RWPE2 (cell line): ENCODE data around the gene ID3.

ENCODE experiments used
- ATAC-seq: fragments of 200-7000 bp; cut with Tn5 transposase; 3 replicates; pipeline ENCODE4 v1.9.1; 2021; ENCODE audit warnings: low read depth
- DNase-seq: peaks from one replicate; pipeline ENCODE4 v3.0.0-alpha.2; 2020; ENCODE audit warnings: low spot score
- H3K27ac ChIP-seq: fragments of 450-650 bp; 2 replicates; pipeline ENCODE4 v1.5.1; 2017; ENCODE audit warnings: mild to moderate bottlenecking; ENCODE audit not compliant: poor library complexity, severe bottlenecking
- H3K27me3 ChIP-seq: fragments of 250-450 bp; sonication (Bioruptor Pico); 2 replicates; pipeline ENCODE4 v1.5.1; 2021; ENCODE audit warnings: mild to moderate bottlenecking, moderate library complexity; ENCODE audit not compliant: insufficient read depth, poor library complexity, severe bottlenecking
- H3K36me3 ChIP-seq: fragments of 250-450 bp; sonication (Bioruptor Pico); 2 replicates; pipeline ENCODE4 v1.5.1; 2020; ENCODE audit warnings: low read depth, mild to moderate bottlenecking, moderate library complexity
- H3K4me1 ChIP-seq: fragments of 250-450 bp; sonication (Bioruptor Pico); 2 replicates; pipeline ENCODE4 v1.5.1; 2021; ENCODE audit warnings: mild to moderate bottlenecking, moderate library complexity; ENCODE audit not compliant: insufficient read depth, poor library complexity, severe bottlenecking
- H3K4me3 ChIP-seq: fragments of 250-450 bp; sonication (Bioruptor Pico); 2 replicates; pipeline ENCODE4 v1.5.1; 2021; ENCODE audit warnings: mild to moderate bottlenecking, moderate library complexity; ENCODE audit not compliant: severe bottlenecking
- H3K9me3 ChIP-seq: fragments of 250-450 bp; sonication (Bioruptor Pico); 2 replicates; pipeline ENCODE4 v1.5.1; 2021; ENCODE audit warnings: mild to moderate bottlenecking, moderate library complexity; ENCODE audit not compliant: severe bottlenecking
- CTCF ChIP-seq: fragments of 450-650 bp; IDR thresholded peaks from one replicate; pipeline ENCODE4 v1.5.1; 2017; ENCODE audit warnings: mild to moderate bottlenecking, moderate library complexity; ENCODE audit not compliant: poor library complexity, severe bottlenecking

ID3 gene

GRCh38 chr1:23524163-23524562 is 35.1 kb downstream of the ID3 start:
- H3K9me3 ChIP-seq: no peaks in the 10 kb centered on the region
- no peak for TF ChIP-seq CTCF
- no peaks in the 10 kb centered on the region for H3K27me3 ChIP-seq
- no peak overlapping the region for H3K4me3 ChIP-seq
- H3K27ac ChIP-seq: no peak overlapping the region
- DNase-seq (no peak), ATAC-seq (no peak)
- H3K36me3 ChIP-seq: peaks cover 10% of the 10 kb centered on the region
- peaks cover 10% of the 10 kb centered on the region for H3K4me1 ChIP-seq

- Histone ChIP-seq H3K27me3 (no peaks in the 10 kb centered on the region), H3K4me1 (no peaks in the 10 kb centered on the region), H3K36me3 (peaks cover 10% of the 10 kb centered on the region), H3K4me3 (no peak overlapping the region), H3K27ac (no peak overlapping the region), H3K9me3 (no peaks in the 10 kb centered on the region)
- DNase-seq (no peak), ATAC-seq (no peak)
- TF ChIP-seq CTCF: no peak
Observed at GRCh38 chr1:23522244-23522982, 36.9 kb downstream of the ID3 start.

- DNase-seq (no peak), ATAC-seq (no peak)
Observed at GRCh38 chr1:23521588-23521987, 37.7 kb downstream of the ID3 start.

GRCh38 chr1:23517581-23517980 is 41.7 kb downstream of the ID3 start:
- DNase-seq (no peak), ATAC-seq (no peak)
- Histone ChIP-seq H3K27me3 (no peaks in the 10 kb centered on the region), H3K36me3 (peaks cover 19% of the 10 kb centered on the region), H3K9me3 (no peaks in the 10 kb centered on the region), H3K4me1 (no peaks in the 10 kb centered on the region), H3K27ac (no peak overlapping the region), H3K4me3 (no peak overlapping the region)
- TF ChIP-seq CTCF: no peak

More at GRCh38 chr1:23521588-23521987, 37.7 kb downstream of the ID3 start:
- H3K4me1 ChIP-seq: no peaks in the 10 kb centered on the region
- no peaks in the 10 kb centered on the region for H3K27me3 ChIP-seq
- no peak for TF ChIP-seq CTCF
- H3K27ac ChIP-seq: no peak overlapping the region
- H3K36me3 ChIP-seq: peaks cover 10% of the 10 kb centered on the region
- no peaks in the 10 kb centered on the region for H3K9me3 ChIP-seq
- no peak overlapping the region for H3K4me3 ChIP-seq

GRCh38 chr1:23515905-23516304 is 43.4 kb downstream of the ID3 start:
- TF ChIP-seq CTCF: no peak
- Histone ChIP-seq H3K9me3 (no peaks in the 10 kb centered on the region), H3K36me3 (peaks cover 13% of the 10 kb centered on the region), H3K27me3 (no peaks in the 10 kb centered on the region), H3K4me1 (no peaks in the 10 kb centered on the region), H3K27ac (no peak overlapping the region), H3K4me3 (no peak overlapping the region)
- no peak for ATAC-seq
- no peak for DNase-seq
